Measurements from ENCODE around the gene NLRP12. TPM values are rescaled to one million over a fixed set of nuclear protein-coding genes. Genes with fewer than 3 reads are reported as not detected.

The NLRP12 gene
- polyA plus RNA-seq, 1 experiment: not detected

DNA sequence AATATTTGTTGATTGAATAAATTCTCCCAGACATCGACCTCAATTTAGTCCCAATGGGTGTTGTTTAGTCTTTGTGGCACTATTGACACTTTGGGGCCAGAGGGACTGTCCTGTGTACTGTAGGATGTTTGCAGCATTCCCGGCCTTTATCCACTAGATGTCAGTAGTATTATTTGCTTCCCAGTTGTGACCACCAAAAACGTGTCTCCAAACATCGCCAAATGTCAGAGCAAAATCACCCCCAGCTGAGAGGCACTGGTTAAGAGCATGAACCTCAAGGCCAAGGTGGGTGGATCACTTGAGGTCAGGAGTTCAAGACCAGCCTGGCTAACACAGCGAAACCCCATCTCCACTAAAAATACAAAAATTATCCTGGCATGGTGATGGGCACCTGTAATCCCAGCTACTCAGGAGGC, 15.4 kb downstream of the NLRP12 start:
- Histone ChIP-seq H3K9me3 (ENCODE audit: control insufficient read depth, insufficient read depth, low read length) (peaks cover 4% of the 10 kb centered on the region; the same call in 1 of the 2 replicates), H3K4me3 (ENCODE audit: low read depth, low read length) (no peak overlapping the region), H3K27ac (ENCODE audit: low read depth, low read length) (no peak overlapping the region), H3K27me3 (ENCODE audit: control insufficient read depth, insufficient read depth, low read length) (no peaks in the 10 kb centered on the region)
- ChIA-PET POLR2A (no interaction called here), CTCF (interaction anchor here (0.6 to 4.3 kb wide), 10 partner anchors 13 to 273 kb away, joined by 3 to 51 read pairs (median 8); no protein-coding TSS in a partner anchor)
- TF ChIP-seq, protein P1, sequence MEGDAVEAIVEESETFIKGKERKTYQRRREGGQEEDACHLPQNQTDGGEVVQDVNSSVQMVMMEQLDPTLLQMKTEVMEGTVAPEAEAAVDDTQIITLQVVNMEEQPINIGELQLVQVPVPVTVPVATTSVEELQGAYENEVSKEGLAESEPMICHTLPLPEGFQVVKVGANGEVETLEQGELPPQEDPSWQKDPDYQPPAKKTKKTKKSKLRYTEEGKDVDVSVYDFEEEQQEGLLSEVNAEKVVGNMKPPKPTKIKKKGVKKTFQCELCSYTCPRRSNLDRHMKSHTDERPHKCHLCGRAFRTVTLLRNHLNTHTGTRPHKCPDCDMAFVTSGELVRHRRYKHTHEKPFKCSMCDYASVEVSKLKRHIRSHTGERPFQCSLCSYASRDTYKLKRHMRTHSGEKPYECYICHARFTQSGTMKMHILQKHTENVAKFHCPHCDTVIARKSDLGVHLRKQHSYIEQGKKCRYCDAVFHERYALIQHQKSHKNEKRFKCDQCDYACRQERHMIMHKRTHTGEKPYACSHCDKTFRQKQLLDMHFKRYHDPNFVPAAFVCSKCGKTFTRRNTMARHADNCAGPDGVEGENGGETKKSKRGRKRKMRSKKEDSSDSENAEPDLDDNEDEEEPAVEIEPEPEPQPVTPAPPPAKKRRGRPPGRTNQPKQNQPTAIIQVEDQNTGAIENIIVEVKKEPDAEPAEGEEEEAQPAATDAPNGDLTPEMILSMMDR (IDR thresholded peaks at IDR 0.05; ENCODE audit: low read depth, low read length): peak; percentile 67
- DNase-seq (ENCODE audit: low read depth, low spot score): no peak

DNA sequence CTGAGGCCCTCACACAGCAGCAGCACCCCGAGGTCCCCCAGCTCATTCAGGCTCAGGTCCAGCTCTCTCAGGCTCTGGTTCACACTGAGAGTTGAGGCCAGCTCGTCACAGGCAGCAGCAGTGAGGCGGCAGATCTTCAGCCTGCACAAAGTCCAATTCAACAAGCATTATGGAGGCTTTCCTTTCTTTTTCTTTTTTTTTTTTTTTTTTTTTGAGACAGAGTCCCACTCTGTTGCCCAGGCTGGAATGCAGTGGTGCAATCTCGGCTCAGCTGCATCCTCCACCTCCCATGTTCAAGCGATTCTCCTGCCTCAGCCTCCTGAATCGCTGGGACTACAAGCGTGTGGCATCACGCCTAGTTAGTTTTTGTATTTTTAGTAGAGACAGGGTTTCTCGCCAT, 22.9 kb downstream of the NLRP12 start:
- CTCF ChIA-PET: interaction anchor here (0.8 to 1.6 kb wide), 3 partner anchors 8 to 229 kb away, joined by 3 to 5 read pairs (median 4); no protein-coding TSS in a partner anchor
- TF ChIP-seq, protein P1 (IDR thresholded peaks at IDR 0.05; ENCODE audit: low read depth, low read length): no peak
- Histone ChIP-seq H3K27me3 (ENCODE audit: control insufficient read depth, insufficient read depth, low read length) (no peaks in the 10 kb centered on the region), H3K9me3 (ENCODE audit: control insufficient read depth, insufficient read depth, low read length) (peaks cover 3% of the 10 kb centered on the region; the same call in 1 of the 2 replicates), H3K27ac (ENCODE audit: low read depth, low read length) (no peak overlapping the region), H3K4me3 (ENCODE audit: low read depth, low read length) (no peak overlapping the region)
- POLR2A ChIA-PET: interaction anchor here (0.6 kb wide), 1 partner anchor 146 kb away, joined by 3 read pairs; no protein-coding TSS in a partner anchor
- DNase-seq (ENCODE audit: low read depth, low spot score): no peak

DNA sequence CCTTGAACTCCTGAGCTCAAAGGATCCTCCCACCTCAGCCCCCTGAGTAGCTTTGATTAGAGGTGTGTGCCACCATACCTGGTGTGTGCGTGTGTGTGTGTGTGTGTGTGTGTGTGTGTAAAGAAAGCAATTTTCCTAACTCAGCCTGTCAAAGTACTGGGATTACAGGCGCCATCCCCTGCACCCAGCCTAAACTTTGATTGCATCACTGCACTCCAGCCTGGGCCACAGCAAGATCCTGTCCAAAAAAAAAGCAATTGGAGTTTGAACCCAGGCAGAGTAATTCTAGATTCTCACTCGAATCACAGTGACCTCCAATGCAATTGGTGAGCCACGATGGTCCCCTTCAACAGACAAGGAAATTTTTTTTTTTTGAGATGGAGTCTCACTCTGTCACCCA, 29.1 kb downstream of the NLRP12 start:
- TF ChIP-seq, protein P1 (IDR thresholded peaks at IDR 0.05; ENCODE audit: low read depth, low read length): no peak
- ChIA-PET CTCF (interaction anchor here (1.0 to 1.4 kb wide), 3 partner anchors 219 to 244 kb away, joined by 3 to 4 read pairs (median 3); no protein-coding TSS in a partner anchor), POLR2A (interaction anchor here (0.6 kb wide), 1 partner anchor 8 kb away, joined by 3 read pairs; no protein-coding TSS in a partner anchor)
- no peak overlapping the region for H3K4me3 ChIP-seq (ENCODE audit: low read depth, low read length)
- H3K9me3 ChIP-seq (ENCODE audit: control insufficient read depth, insufficient read depth, low read length): peaks cover 3% of the 10 kb centered on the region; the same call in 1 of the 2 replicates
- no peak overlapping the region for H3K27ac ChIP-seq (ENCODE audit: low read depth, low read length)
- no peak for DNase-seq (ENCODE audit: low read depth, low spot score)
- no peaks in the 10 kb centered on the region for H3K27me3 ChIP-seq (ENCODE audit: control insufficient read depth, insufficient read depth, low read length)

DNA sequence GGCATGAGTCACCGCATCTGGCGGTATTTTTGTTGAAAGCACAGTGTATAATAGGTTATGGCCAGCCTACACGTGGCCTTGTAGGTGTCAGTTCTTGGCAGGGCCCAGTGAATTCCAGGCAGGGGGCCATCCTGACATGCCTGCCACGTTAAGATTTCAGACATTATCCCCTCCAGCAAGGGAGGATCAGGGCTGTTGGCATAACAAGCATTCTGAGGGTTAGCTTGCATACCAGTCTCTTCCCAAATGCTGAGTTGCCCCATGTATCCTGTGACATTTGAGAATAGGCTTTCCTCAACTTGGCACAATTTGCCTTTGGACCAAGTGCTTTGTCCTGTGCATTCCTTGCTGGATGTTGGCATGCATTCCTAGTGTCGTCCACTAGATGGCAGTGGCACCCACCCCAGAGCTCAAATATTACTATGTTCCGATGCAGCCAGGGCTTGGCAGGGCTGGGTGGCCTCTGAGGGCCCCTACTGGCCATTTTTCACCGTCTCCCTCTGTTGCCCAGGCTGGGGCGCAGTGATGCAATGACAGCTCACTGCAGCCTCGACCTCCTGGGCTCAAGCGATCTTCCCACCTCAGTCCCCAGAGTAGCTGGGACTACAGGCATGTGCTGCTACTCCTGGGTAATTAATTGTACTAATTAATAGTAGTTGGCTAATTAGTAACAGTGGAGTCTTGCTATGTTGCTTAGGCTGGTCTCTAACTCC, 31.2 kb downstream of the NLRP12 start:
- DNase-seq (ENCODE audit: low read depth, low spot score): peak; percentile 61
- ChIA-PET CTCF (interaction anchor here (0.5 to 3.3 kb wide), 57 partner anchors 8 to 1314 kb away, joined by 3 to 97 read pairs (median 4); partner anchors contain the start of genes CNOT3, MBOAT7, MYADM and NDUFA3), POLR2A (no interaction called here)
- Histone ChIP-seq H3K9me3 (ENCODE audit: control insufficient read depth, insufficient read depth, low read length) (no peaks in the 10 kb centered on the region; the same call in 1 of the 2 replicates), H3K27ac (ENCODE audit: low read depth, low read length) (no peak overlapping the region), H3K27me3 (ENCODE audit: control insufficient read depth, insufficient read depth, low read length) (no peaks in the 10 kb centered on the region), H3K4me3 (ENCODE audit: low read depth, low read length) (no peak overlapping the region)
- TF ChIP-seq, protein P1 (IDR thresholded peaks at IDR 0.05; ENCODE audit: low read depth, low read length): peak; percentile 99
